ENCODE measurements around the gene GUCY1A2.

Gene GUCY1A2

DNA sequence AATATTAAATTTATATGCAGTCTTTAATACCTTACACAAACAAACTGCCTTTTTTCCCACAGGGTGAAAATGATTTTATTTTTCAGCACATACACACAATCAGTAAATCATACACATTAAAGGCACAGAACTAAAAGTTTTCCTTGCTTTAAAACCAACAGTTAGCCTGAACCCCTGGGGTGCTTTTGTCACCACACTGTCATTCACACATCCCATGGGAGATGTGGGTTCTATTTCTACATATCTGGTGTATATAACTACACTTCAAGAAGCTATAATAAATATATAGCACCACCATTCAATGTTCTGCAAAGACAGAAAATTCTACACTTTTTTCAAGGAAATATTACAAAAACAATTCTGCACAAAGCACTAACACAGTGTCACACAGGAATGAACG is 197.0 kb downstream of the GUCY1A2 start:
- no peak for TF ChIP-seq CTCF (IDR thresholded peaks at IDR 0.05; ENCODE audit: low read depth, low read length)
- no peak overlapping the region for H3K4me3 ChIP-seq (ENCODE audit: low read depth, low read length)

DNA sequence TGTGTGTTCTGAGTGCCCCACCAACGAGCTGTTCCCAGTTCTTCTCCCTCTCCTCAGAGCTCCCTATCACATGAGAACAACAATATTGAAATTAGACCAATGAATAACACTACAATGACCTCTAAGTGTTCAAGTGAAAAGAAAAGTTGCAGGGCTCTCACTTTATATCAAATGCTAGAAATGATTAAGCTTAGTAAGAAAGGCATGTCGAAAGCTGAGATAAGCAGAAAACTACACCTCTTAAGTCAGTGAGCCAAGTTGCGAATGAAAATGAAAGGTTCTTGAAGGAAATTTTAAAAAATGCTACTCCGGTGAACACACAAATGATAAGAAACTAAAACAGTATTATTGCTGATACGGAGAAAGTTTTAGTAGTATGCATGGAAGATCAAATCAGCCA is 199.8 kb downstream of the GUCY1A2 start:
- no peak overlapping the region for H3K4me3 ChIP-seq (ENCODE audit: low read depth, low read length)
- TF ChIP-seq CTCF (IDR thresholded peaks at IDR 0.05; ENCODE audit: low read depth, low read length), result no peak

- TF ChIP-seq CTCF (IDR thresholded peaks at IDR 0.05; ENCODE audit: low read depth, low read length), result no peak
- H3K4me3 ChIP-seq (ENCODE audit: low read depth, low read length), result no peak overlapping the region
Measured at GRCh38 chr11:106815209-106815608, 203.1 kb downstream of the GUCY1A2 start.

- TF ChIP-seq CTCF (IDR thresholded peaks at IDR 0.05; ENCODE audit: low read depth, low read length), result no peak
- no peak overlapping the region for H3K4me3 ChIP-seq (ENCODE audit: low read depth, low read length)
Measured at GRCh38 chr11:106813806-106814205, 204.5 kb downstream of the GUCY1A2 start.

DNA sequence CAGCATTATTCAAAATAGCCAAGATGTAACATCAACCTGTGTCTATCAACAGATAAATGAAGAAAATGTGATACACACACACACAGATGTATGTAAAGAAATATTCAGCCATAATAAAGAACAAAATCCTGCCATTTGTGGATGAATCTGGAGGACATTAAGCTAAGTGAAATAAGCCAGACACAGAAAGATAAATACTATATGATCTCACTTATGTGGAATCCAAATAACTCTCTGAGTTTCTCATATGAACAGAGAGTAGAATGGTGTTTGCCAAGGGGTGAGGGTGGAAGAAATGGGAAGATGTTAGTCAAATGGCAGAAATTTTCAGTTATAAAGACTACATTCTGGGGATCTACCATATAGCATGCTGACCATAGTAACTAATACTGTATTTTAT is 224.2 kb downstream of the GUCY1A2 start:
- no peak overlapping the region for H3K4me3 ChIP-seq (ENCODE audit: low read depth, low read length)
- TF ChIP-seq CTCF (IDR thresholded peaks at IDR 0.05; ENCODE audit: low read depth, low read length), result no peak

GRCh38 chr11:106789406-106789805 is 228.9 kb downstream of the GUCY1A2 start:
- no peak overlapping the region for H3K4me3 ChIP-seq (ENCODE audit: low read depth, low read length)
- TF ChIP-seq CTCF (IDR thresholded peaks at IDR 0.05; ENCODE audit: low read depth, low read length), result no peak

- no peak for TF ChIP-seq CTCF (IDR thresholded peaks at IDR 0.05; ENCODE audit: low read depth, low read length)
- no peak overlapping the region for H3K4me3 ChIP-seq (ENCODE audit: low read depth, low read length)
Measured at GRCh38 chr11:106787454-106787853, 230.8 kb downstream of the GUCY1A2 start.

All from WI38 (cell line).